ENCODE data around the gene SMCHD1.

- TF ChIP-seq POLR2A (IDR thresholded peaks at IDR 0.05), result no peak
- no peak for TF ChIP-seq CTCF (IDR thresholded peaks at IDR 0.05)
Observed at GRCh38 chr18:2814928-2815327, 159.4 kb downstream of the SMCHD1 start.
